Right hindlimb (tissue), 1 donor: ENCODE measurements around the gene SYT17.

Source experiments
- DNase-seq: peaks from one replicate; pipeline ENCODE4 v3.0.0-alpha.2; 2018

The SYT17 gene

GRCh38 chr16:19167710-19168370, at the start of gene SYT17:
SYT17 (plus strand) TSS chr16:19168240; CDS start chr16:19168647, 407 bp downstream.
- peak; percentile 79 for DNase-seq

- peak; percentile 64 for DNase-seq
Measured at GRCh38 chr16:19118938-19119431, 49.1 kb upstream of the SYT17 start.

DNA sequence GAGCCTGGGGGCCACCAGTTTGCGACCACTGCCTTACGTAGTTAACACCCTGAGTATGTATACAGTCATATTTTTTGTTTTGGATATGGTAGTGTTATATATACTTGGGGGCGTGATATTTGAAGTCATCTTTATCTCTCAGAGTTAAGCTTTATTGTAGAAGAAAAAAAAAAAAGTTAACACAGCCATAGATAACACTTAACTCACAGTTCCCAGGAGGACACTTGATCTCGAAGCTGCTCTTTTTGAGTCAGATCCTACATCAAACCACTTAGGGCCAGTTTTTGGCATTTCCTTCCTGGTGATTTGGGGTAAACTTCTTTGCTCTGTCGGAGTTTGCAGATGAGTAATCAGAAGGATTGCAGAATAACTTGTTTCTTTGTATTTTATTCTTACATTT, 48.5 kb upstream of the SYT17 start:
- no peak for DNase-seq

- no peak for DNase-seq
Measured at GRCh38 chr16:19123535-19124178, 44.4 kb upstream of the SYT17 start.

- DNase-seq = no peak
Measured at GRCh38 chr16:19126300-19126699, 41.7 kb upstream of the SYT17 start.

GRCh38 chr16:19127205-19127604, 40.8 kb upstream of the SYT17 start:
- DNase-seq = no peak

DNA sequence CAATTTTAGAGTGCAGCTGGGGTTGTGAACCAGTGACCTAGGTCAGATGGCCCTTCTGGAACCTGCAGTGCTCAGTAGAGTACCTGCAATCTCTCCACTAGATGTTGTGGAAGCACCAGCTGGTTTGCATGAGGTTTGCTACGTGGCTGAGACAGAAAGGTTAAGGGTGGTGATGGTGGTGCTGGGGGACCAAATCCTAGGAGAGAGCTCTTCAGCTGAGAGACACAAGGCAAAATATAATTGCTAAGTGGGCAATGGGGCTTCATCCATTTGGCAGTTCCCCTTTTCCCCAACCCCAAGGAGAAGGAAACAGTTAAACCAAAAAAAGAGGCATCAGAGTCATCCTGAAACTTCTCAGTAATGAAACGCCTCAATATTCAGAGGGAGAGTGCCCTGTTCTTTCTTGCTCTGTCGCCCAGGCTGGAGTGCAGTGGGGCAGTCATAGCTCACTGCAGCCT, 40.3 kb upstream of the SYT17 start:
- DNase-seq = no peak

DNA sequence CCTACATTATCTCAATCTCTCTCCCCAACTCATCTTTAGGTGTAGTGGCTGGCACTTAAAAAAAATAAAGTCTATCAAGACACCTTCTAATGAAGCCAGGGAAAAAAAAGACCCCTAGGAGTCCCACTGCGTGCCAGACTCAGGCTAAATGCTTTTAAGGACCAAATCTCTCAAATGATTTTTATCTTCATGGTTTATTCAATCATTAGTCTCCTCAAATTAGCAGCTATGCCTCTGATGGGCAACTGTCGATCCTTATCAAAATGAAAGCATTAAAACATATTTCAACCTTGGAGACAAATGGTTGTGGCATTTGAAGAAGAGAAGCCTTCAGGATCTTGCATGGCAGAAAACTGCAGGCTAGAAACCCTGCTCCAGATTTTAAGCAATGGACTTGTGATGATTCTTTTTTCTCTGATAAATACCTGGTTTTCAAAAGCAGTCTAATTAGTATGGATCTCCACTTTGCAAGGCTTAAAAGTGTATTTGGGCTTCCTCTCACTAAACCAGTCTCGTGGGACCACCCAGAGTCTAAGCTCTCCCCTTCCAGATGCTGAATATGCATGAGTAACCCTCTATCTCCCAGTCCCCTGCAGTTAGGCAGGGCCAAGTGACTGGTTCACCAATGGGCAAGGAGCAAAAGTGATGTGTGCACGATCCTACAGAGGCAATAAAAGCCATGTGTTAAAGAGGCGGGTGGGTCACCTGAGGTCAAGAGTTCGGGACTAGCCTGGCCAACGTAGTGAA, 39.4 kb upstream of the SYT17 start:
- DNase-seq = no peak

DNA sequence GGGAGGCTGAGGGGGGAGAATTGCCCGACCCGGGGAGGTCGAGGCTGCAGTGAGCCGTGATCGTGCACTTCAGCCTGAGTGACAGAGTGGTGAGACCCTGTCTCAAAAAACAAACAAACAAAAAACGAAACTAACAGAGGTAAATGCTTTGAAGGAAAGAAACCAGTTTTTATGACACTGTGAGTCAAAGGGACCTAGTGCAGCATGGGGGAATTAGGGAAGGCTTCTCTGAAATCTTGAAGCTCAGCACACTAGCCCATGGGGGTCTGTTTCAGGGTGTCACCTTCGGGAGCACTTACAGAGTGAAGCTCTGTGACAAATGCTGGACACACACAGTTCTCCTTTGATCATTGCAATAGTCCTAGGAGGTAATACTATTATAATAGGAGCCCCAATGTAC, 37.7 kb upstream of the SYT17 start:
- DNase-seq = no peak

DNA sequence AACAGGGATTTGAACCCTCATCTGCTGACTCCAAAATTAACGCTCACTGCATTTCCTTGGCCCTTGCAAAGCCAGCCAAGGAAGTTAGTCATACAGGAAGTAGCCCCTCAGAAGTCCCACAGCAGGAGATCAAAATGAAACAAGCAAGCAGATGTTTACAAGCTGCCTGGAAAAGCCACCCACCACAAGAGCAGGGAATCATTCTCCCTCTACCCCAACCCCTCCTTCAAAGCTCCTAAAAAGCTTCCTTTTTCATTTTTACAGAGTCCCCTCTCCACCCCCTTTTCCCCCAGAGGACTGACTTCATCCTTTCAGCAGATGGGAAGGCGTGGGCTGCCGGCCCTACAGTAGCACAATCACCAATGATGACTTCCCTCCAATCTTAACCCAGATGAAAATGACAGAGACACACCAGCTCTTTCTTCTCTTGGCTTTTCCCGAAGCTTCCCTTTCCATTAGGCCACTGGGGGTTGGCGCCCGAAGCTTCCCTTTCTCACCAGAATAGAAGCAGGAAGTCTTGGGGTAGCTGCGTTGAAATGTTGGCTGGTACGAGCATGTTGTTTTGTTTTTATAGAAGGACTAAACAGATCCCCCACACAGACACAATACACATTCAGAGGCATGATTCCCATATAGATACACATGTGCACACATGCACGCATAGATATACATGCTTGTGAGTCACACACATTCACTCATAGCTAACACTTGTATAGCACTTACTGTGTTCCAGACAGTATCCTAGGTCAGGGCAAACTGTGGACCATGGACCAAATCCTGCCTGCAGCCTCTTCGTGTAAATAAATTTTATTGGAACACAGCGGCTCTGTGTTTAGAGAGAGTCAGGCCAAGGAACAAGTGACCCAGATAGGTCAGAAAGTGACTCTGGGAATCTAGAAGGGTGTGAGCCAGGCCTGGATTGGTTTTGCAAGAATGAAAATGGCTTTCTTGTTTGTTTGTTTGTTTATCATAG, 36.9 kb upstream of the SYT17 start:
- DNase-seq = peak; percentile 75

DNA sequence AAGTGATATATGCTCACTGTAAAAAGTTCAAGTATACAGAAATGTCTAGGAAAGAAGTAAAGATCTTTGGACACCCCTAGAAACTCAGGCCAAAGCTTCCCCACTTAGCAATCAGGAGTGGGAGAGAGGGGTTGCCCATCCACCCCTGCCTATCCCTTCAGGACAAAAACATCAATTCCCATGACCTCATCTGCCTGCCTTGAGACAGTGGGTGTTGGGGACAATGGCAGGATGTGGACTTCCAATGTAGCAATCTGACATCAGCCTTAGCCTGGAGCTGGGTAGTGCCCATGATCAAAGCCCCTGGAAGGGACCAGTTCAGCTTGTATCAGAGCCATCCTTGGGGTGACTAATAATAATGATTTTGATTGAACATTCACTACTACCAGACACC, 36.2 kb upstream of the SYT17 start:
- DNase-seq = no peak

- no peak for DNase-seq
Measured at GRCh38 chr16:19132255-19132654, 35.8 kb upstream of the SYT17 start.

GRCh38 chr16:19132898-19133297, 35.1 kb upstream of the SYT17 start:
- no peak for DNase-seq

DNA sequence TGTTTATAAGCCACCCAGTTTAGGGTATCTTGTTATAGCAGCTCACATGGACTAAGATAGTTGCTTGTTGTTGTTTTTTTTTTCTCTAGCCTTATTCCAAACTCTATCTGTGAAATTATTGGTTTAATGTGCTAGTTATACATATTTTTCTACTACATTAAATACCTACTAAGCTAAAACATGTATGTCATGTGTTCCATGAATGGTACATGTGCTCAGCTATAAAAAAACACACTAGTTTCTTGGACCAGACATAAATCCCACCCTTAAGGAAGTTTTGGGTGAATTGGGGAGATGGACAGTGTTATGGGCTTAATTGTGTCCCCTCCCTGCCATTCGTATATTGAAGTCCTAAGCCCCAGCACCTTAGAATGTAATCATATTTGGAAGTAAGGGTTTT, 34.4 kb upstream of the SYT17 start:
- no peak for DNase-seq

DNA sequence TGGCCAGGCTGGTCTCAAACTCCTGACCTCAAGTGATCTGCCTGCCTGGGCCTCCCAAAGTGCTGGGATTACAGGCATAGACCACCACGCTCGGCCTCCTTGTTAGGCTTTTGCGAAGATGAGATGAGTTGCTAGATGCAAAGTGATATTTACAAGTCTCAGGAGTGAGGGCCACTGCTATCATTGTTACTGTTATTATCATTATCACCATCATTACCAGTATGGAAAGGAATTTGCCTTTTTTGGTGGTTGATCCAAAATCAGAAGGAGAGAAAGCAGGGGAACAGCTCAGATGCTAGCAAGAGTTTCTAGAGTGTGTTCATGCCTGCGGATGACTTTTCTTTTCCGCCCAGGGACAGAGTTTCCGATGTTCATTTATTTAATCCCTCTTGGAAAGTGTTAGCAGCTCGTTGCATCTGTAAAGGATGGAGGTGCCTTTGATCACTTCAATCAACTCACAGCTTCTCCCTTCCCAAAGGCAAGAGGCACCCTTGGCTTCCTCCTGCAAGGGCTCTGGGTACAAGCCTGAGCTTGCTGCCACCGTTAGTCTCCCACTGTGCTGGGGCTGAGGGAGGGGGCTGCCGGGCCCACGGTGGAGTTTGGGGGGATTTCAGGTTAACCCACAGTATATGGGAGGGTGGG, 32.7 kb upstream of the SYT17 start:
- DNase-seq = no peak

DNA sequence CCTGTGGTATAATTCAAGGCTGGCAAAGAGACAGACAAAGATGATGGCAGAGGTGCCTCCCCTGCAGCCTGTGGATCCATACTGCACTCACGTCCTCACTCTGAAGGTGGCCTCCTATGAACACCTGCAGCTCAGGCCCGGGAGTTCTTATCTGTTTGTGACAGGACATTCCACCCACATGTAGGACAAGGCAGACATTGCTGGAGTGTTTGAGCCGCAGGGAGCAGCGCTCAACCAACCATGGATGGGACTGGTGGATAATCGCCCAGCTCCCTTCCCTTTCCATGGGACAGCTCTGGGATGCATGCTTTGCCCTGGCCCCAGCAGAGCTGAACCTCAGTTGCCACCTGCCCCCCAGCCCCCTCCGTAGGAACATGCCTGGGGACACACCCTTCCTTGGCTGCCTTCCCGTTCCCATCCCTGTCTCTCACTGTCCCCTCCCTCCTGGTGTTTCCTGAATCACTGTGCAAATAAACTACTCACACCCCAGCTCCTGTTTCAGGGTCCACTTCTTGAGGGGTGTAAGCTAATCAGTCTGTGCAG, 32.1 kb upstream of the SYT17 start:
- DNase-seq = peak; percentile 43

- DNase-seq = peak; percentile 44
Measured at GRCh38 chr16:19136549-19137196, 31.4 kb upstream of the SYT17 start.

DNA sequence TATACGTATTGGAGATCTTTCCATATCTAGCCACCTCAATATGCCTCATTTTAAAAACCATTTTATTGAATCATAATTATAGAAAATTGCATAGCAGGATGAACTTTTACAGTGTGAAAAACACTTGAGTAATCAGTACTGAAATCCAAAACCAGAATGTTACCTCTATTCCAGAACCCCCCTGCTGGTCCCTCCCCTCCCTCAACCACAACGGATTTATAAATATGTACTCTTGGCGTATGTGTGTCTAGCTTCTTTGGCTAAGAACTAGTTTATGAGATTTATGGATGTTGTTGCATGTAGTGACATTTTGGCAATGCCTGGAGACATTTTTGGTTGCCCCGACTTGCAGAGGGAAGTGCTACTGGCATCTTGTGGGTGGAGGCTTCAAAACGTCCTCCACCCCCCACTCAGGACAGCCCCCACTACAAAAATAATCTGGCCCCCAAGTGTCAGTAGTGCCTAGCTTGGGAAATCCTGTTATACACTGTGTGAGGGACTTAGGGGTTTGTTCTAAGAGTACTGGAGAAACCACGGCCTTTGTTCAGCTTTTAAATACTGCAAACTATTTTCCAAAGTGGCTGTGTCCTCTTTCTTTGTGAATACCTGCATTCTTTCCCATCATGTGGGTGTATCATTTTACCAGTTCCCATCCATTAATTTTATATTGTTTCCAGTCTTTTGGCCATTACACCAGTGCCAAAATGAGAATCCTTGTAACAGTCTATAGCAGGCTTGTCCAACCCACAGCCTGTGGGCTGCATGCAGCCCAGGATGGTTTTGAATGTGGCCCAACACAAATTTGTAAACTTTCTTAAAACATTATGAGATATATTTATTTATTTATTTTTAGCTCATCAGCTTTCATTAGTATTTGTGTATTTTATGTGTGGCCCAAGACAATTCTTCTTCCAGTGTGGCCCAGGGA, 30.6 kb upstream of the SYT17 start:
- DNase-seq = peak; percentile 59

- DNase-seq = peak; percentile 70
Measured at GRCh38 chr16:19138601-19139000, 29.4 kb upstream of the SYT17 start.
